NCI-H1436 (cell line): ENCODE measurements around the gene DIS3L2.

Experiments used
- DNase-seq: peaks from one replicate; lab custom pipeline; 2025; lab: John Stamatoyannopoulos, UW

DIS3L2 gene

GRCh38 chr2:232228971-232229894 lies 267.7 kb downstream of the DIS3L2 start:
- DNase-seq, result no peak

- no peak for DNase-seq
Measured at GRCh38 chr2:232229911-232230310, 268.4 kb downstream of the DIS3L2 start.

GRCh38 chr2:232230560-232230959 lies 269.0 kb downstream of the DIS3L2 start:
- DNase-seq, result no peak

GRCh38 chr2:232231554-232231953 lies 270.0 kb downstream of the DIS3L2 start:
- no peak for DNase-seq

- DNase-seq, result no peak
Measured at GRCh38 chr2:232232915-232233314, 271.4 kb downstream of the DIS3L2 start.

- no peak for DNase-seq
Measured at GRCh38 chr2:232234922-232235615, 273.6 kb downstream of the DIS3L2 start.

- no peak for DNase-seq
Measured at GRCh38 chr2:232235716-232236115, 274.2 kb downstream of the DIS3L2 start.

- no peak for DNase-seq
Measured at GRCh38 chr2:232236200-232236599, 274.7 kb downstream of the DIS3L2 start.

GRCh38 chr2:232237464-232237863 lies 276.0 kb downstream of the DIS3L2 start:
- DNase-seq, result no peak

- no peak for DNase-seq
Measured at GRCh38 chr2:232238108-232238507, 276.6 kb downstream of the DIS3L2 start.

- no peak for DNase-seq
Measured at GRCh38 chr2:232238596-232238995, 277.1 kb downstream of the DIS3L2 start.

GRCh38 chr2:232239951-232240681 lies 278.6 kb downstream of the DIS3L2 start:
- DNase-seq, result no peak

- DNase-seq, result no peak
Measured at GRCh38 chr2:232240906-232241305, 279.4 kb downstream of the DIS3L2 start.

- no peak for DNase-seq
Measured at GRCh38 chr2:232242316-232242715, 280.8 kb downstream of the DIS3L2 start.

- DNase-seq, result no peak
Measured at GRCh38 chr2:232245111-232245510, 283.6 kb downstream of the DIS3L2 start.

- DNase-seq, result no peak
Measured at GRCh38 chr2:232246245-232246644, 284.7 kb downstream of the DIS3L2 start.

- DNase-seq, result no peak
Measured at GRCh38 chr2:232249096-232249495, 287.6 kb downstream of the DIS3L2 start.

GRCh38 chr2:232250246-232251175 lies 289.0 kb downstream of the DIS3L2 start:
- DNase-seq, result no peak

- DNase-seq, result no peak
Measured at GRCh38 chr2:232255033-232255432, 293.5 kb downstream of the DIS3L2 start.

- DNase-seq, result no peak
Measured at GRCh38 chr2:232260075-232260474, 298.6 kb downstream of the DIS3L2 start.

- no peak for DNase-seq
Measured at GRCh38 chr2:232261776-232262175, 300.3 kb downstream of the DIS3L2 start.
